Measurements from ENCODE around the gene FEZF1. TPM values are rescaled to one million over a fixed set of nuclear protein-coding genes. Genes with fewer than 3 reads are reported as not detected.
A peak's percentile ranks its signal among the peaks of the same experiment; 100 is the strongest.

FEZF1 gene
- total and polyA plus RNA-seq, 10 donors = 0.04 TPM; not detected in 9

DNA sequence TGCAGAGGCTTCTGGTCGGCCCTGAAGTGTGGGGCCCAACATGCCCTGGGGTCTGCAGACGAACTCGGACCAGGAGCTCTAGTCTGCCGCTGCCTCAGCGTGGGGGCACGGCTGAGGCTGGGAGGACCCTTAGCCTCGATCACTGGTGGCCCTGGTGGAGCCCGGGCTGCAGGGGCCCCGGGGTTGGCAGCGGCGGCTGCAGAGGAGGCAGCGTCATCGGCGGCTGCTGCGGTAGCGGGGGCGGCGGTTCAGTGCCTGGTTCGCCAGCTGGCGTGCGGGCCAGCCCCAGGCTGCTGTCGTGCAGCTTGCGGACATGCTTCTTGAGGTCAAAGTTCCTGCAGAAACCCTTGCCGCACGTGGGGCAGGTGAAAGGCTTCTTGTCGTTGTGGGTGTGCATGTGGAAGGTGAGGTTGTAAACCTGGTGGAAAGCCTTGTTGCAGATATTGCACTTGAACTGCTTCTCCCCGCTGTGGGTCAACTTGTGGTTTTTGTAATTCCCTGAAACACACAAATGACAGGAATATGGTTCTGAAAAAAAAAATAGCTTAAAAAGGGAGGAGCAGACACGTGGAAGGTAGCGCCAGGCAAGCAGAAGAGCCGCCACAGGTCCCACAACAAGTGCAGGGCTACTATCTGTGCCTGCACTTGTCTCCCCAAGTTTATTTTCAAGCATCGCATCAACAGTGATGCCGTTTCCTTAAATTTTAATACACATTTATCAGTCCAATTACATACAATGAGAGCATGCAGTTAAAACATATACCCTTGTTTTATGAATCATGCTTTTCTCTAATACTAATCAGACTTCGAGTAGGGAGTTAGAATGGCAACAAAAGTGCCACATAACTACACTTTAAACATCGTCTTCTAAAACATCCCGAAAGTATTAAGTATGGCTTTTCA is 2.4 kb downstream of the FEZF1 start:
- TF ChIP-seq, protein P1, sequence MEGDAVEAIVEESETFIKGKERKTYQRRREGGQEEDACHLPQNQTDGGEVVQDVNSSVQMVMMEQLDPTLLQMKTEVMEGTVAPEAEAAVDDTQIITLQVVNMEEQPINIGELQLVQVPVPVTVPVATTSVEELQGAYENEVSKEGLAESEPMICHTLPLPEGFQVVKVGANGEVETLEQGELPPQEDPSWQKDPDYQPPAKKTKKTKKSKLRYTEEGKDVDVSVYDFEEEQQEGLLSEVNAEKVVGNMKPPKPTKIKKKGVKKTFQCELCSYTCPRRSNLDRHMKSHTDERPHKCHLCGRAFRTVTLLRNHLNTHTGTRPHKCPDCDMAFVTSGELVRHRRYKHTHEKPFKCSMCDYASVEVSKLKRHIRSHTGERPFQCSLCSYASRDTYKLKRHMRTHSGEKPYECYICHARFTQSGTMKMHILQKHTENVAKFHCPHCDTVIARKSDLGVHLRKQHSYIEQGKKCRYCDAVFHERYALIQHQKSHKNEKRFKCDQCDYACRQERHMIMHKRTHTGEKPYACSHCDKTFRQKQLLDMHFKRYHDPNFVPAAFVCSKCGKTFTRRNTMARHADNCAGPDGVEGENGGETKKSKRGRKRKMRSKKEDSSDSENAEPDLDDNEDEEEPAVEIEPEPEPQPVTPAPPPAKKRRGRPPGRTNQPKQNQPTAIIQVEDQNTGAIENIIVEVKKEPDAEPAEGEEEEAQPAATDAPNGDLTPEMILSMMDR (IDR thresholded peaks at IDR 0.05 in 8 of 11, conservative IDR thresholded peaks at IDR 0.05 in 3 of 11) = no peak
- TF ChIP-seq POLR2A (IDR thresholded peaks at IDR 0.05) = no peak
- TF ChIP-seq POLR2AphosphoS5 (IDR thresholded peaks at IDR 0.05) = no peak
- intact Hi-C loops (cut with DNase I; ENCODE audit: low total_unique reads) = no loop called here

DNA sequence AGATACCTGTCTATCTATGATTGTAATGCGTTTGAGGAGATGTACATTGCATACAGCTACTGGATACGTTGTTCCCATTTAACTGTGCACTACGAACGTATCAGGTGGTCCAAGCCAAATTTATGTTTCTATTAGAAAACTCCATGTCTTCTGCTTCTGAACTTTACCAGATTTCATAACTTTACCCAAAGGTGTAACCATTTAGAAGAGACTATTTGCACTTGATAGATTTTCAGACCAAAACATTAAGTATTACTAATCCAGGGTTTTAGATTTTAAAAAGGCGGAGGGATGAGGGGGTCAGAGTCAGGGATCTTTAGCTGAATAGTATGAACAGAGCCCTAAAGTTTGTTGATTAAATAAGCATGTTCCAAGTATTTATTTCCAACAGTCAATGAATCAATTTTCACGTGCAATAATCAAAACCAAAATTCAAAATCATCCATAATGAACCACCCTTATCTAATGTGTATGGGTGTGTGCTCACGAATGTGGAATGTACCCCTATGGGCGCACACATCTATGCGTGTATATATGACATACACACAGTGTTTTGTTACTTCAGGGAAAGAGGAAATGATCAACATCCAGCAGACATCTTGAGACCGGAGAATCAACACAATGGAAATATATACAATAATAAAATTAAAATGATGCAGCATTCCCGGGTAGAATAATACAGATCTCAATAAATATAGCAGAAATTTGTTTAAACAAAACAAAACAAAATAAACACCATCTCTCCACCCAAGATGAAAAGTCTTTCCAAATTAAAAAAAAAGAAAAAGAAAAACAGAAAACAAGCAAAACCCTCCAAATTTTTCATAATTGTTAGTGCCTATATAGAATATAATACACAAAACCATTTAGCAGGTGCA is 3.4 kb downstream of the FEZF1 start:
- no peak for DNase-seq

More for the DNA sequence above, 2.4 kb downstream of the FEZF1 start:
- Histone ChIP-seq H3K27ac (no peak overlapping the region), H3K9me3 (peaks cover 0 to 16% (median 0%) of the 10 kb centered on the region in 8 donors), H3K4me3 (no peak overlapping the region), H3K36me3 (no peaks in the 10 kb centered on the region), H3K4me1 (peaks cover 0 to 45% (median 19%) of the 10 kb centered on the region in 6 donors), H3K27me3 (replicated peaks in 1 of 7) (peaks cover 10 to 100% (median 95%) of the 10 kb centered on the region in 7 donors)
- 9 to 15% (median 10%) methylated on average over 24 to 35 of the region's 35 CpGs for WGBS, 5 donors
- no peak for DNase-seq

DNA sequence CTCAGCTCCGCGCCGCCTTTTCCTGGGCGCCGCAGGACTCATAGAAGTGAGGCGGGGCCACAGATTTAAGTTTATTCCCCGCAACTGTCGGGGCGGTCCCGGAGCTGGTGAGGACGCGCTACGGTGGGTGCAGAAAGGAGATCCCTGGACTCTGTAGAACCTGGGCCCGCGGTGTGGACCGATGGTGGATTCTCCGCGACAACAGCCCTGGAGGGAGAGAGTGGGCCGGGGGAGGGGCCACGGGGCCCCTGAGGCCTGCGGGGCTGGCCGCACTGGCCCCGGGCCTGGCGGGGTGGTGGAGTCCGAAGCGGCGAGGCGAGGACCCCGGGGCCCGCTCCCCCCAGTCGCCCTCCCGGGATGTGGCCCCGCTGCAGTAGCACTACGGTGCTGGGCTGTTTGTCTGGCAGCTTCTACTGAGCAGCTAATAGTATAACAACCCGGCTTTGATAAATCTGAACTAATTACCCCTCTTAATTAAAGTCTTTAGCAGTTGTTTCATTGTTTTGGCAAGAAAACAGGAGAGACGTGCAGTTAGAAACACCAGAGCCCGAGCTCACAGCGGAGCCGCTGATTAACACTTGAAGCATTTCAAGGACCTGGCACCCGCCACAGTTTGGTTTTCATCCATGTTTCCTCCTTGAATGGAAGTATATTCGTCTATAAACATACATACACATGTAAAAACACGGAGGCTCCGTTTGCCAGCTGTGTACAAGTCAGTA is 4.2 kb downstream of the FEZF1 start:
- H3K27me3 ChIP-seq (replicated peaks in 1 of 7) = peaks cover 6 to 98% (median 81%) of the 10 kb centered on the region in 7 donors
- 9 to 18% (median 11%) methylated on average over 37 to 43 of the region's 43 CpGs for WGBS, 5 donors
- H3K9me3 ChIP-seq = peaks cover 0 to 12% (median 0%) of the 10 kb centered on the region in 8 donors

More for the DNA sequence above, 3.4 kb downstream of the FEZF1 start:
- no peak overlapping the region for H3K4me3 ChIP-seq
- TF ChIP-seq POLR2A (IDR thresholded peaks at IDR 0.05) (no peak), POLR2AphosphoS5 (IDR thresholded peaks at IDR 0.05) (no peak)
- TF ChIP-seq, protein P1 (IDR thresholded peaks at IDR 0.05 in 8 of 11, conservative IDR thresholded peaks at IDR 0.05 in 3 of 11) = no peak
- peaks cover 0 to 16% (median 0%) of the 10 kb centered on the region in 8 donors for H3K9me3 ChIP-seq
- intact Hi-C loops (cut with DNase I; ENCODE audit: low total_unique reads) = no loop called here
- H3K36me3 ChIP-seq = no peaks in the 10 kb centered on the region
- WGBS, 5 donors = 14 to 21% (median 18%) methylated on average over 11 of the region's 11 CpGs
- peaks cover 0 to 36% (median 18%) of the 10 kb centered on the region in 6 donors for H3K4me1 ChIP-seq
- peaks cover 9 to 100% (median 87%) of the 10 kb centered on the region in 7 donors for H3K27me3 ChIP-seq (replicated peaks in 1 of 7)
- H3K27ac ChIP-seq = no peak overlapping the region

More for the DNA sequence above, 4.2 kb downstream of the FEZF1 start:
- intact Hi-C loops (cut with DNase I; ENCODE audit: low total_unique reads) = no loop called here
- TF ChIP-seq, protein P1 (IDR thresholded peaks at IDR 0.05 in 8 of 11, conservative IDR thresholded peaks at IDR 0.05 in 3 of 11) = no peak
- no peak for TF ChIP-seq POLR2AphosphoS5 (IDR thresholded peaks at IDR 0.05)
- no peak for TF ChIP-seq POLR2A (IDR thresholded peaks at IDR 0.05)
- H3K27ac ChIP-seq = no peak overlapping the region
- H3K4me1 ChIP-seq = peaks cover 0 to 28% (median 10%) of the 10 kb centered on the region in 6 donors
- H3K36me3 ChIP-seq = no peaks in the 10 kb centered on the region
- peak overlapping the region in 1 of 8 donors; percentile 1 for H3K4me3 ChIP-seq
- DNase-seq = no peak
